BJ (cell line): ENCODE data around the gene PTK6. TPM values are rescaled to one million over a fixed set of nuclear protein-coding genes. Genes with fewer than 3 reads are reported as not detected.

Source experiments
- CTCF ChIA-PET: fragments of 350-600 bp; formaldehyde crosslinking; extraction: SDS; loops from one replicate; lab custom pipeline; 2021; ENCODE audit warnings: antibody characterized with exemption, inconsistent platforms; lab: Yijun Ruan, JAX
- POLR2A ChIA-PET: fragments of 300-600 bp; sonication (Branson Sonifier 250); formaldehyde crosslinking; extraction: SDS; loops from one replicate; lab custom pipeline; 2021; ENCODE audit warnings: antibody characterized with exemption; lab: Charles Lee
- DNase-seq: peaks from one replicate; pipeline ENCODE4 v3.0.0-alpha.2; 2011; ENCODE audit warnings: low read depth
- H3K27me3 ChIP-seq: 2 replicates; pipeline ENCODE4 v1.6.0; 2011; ENCODE audit warnings: low read length; ENCODE audit not compliant: control insufficient read depth, insufficient read depth
- H3K36me3 ChIP-seq: 2 replicates; pipeline ENCODE4 v1.5.1; 2011; ENCODE audit warnings: low read length; ENCODE audit not compliant: control insufficient read depth, insufficient read depth
- H3K4me3 ChIP-seq: 2 replicates; pipeline ENCODE4 v1.5.1; 2011; ENCODE audit warnings: low read depth, mild to moderate bottlenecking, control low read depth, low read length
- polyA plus RNA-seq: library from polyadenylated mRNA; depleted of rRNA; stranded (reverse); fragments of >200 nt; gene quantifications from 2 replicates; pipeline ENCODE4 v1.2.3, GENCODE V29; 2011
- TF ChIP-seq, protein P1 (sequence below): IDR thresholded peaks from 2 replicates; pipeline ENCODE4 v1.5.1; 2011; ENCODE audit warnings: low read depth, mild to moderate bottlenecking, control low read depth, inconsistent platforms, low read length, moderate library complexity; ENCODE audit not compliant: insufficient read depth

The PTK6 gene
- polyA plus RNA-seq, 1 experiment = 0.05 TPM

DNA sequence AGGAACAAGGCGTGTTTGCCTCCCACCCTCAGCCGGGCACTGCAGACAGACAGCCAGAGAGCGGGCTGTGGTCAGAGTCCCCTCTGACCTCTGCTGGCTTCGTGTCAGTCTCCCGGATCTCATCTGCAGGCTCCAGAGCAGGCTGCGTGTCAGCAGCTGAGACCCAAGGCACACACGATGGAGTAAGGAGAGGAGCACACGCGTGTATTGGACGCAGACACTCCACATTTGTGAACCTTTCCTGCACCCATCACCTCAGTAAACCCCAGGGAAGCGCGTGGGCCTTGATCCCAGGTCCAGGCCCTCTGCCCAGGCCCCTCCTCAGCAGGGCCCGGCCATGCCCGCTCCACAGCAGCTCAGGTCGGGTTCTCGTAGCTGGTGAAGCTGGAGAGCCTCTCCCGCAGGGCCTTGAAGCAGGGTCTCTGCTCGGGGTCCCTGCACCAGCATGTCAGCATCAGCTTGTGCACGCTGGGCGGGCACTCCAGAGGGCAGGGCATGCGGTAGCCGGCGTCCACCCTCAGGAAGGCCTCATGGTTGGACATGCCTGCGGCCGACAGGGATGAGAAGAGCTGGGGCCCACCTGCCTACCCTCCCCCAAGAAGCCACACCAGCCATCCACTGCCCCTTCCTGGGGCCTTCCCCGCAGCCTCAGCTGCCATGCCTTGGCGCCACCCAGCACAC lies 7.9 kb downstream of the PTK6 start:
- no peak for DNase-seq
- POLR2A ChIA-PET = no interaction called here

GRCh38 chr20:63527184-63527583 lies 10.0 kb downstream of the PTK6 start:
- Histone ChIP-seq H3K27me3 (peaks cover 1% of the 10 kb centered on the region; the same call in 1 of the 2 replicates), H3K4me3 (no peak overlapping the region), H3K36me3 (peaks cover 10% of the 10 kb centered on the region)
- ChIA-PET CTCF (interaction anchor here (1.0 kb wide), 1 partner anchor 10 kb away, joined by 6 read pairs; the partner anchor contains the start of gene PTK6), POLR2A (no interaction called here)
- TF ChIP-seq, protein P1, sequence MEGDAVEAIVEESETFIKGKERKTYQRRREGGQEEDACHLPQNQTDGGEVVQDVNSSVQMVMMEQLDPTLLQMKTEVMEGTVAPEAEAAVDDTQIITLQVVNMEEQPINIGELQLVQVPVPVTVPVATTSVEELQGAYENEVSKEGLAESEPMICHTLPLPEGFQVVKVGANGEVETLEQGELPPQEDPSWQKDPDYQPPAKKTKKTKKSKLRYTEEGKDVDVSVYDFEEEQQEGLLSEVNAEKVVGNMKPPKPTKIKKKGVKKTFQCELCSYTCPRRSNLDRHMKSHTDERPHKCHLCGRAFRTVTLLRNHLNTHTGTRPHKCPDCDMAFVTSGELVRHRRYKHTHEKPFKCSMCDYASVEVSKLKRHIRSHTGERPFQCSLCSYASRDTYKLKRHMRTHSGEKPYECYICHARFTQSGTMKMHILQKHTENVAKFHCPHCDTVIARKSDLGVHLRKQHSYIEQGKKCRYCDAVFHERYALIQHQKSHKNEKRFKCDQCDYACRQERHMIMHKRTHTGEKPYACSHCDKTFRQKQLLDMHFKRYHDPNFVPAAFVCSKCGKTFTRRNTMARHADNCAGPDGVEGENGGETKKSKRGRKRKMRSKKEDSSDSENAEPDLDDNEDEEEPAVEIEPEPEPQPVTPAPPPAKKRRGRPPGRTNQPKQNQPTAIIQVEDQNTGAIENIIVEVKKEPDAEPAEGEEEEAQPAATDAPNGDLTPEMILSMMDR = no peak
- DNase-seq = no peak

More for the DNA sequence above, 7.9 kb downstream of the PTK6 start:
- Histone ChIP-seq H3K27me3 (peaks cover 2% of the 10 kb centered on the region; the same call in 1 of the 2 replicates), H3K36me3 (no peaks in the 10 kb centered on the region), H3K4me3 (no peak overlapping the region)
- CTCF ChIA-PET = interaction anchor here (1.7 kb wide), 1 partner anchor 8 kb away, joined by 5 read pairs; the partner anchor contains the start of gene PTK6
- TF ChIP-seq, protein P1 = no peak

DNA sequence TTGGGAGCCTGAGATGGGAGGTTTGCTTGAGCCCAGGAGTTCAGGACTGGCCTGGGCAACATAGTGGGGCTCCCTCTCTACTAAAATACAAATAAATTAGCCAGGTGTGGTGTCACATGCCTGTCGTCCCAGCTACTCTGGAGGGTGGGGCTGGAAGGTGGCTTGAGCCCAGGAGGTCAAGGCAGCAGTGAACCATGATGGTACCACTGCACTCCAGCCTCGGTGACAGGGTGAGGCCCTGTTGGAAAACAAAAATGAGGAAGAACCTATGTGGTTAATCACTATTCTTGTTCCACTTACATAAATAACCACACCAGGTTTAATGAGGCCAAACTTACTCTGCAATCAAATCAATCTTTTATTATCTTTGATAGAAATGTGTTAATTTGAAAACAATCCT lies 11.2 kb downstream of the PTK6 start:
- H3K4me3 ChIP-seq = no peak overlapping the region
- POLR2A ChIA-PET = no interaction called here
- no peak for DNase-seq
- CTCF ChIA-PET = interaction anchor here (0.6 kb wide), 1 partner anchor 49 kb away, joined by 3 read pairs; no protein-coding TSS in a partner anchor
- TF ChIP-seq, protein P1 = no peak
- H3K27me3 ChIP-seq = no peaks in the 10 kb centered on the region
- peaks cover 13% of the 10 kb centered on the region for H3K36me3 ChIP-seq

- H3K4me3 ChIP-seq = no peak overlapping the region
- no peak for DNase-seq
- TF ChIP-seq, protein P1 = no peak
- H3K36me3 ChIP-seq = peaks cover 13% of the 10 kb centered on the region
- POLR2A ChIA-PET = no interaction called here
- no peaks in the 10 kb centered on the region for H3K27me3 ChIP-seq
- CTCF ChIA-PET = no interaction called here
These were observed 12.0 kb downstream of the PTK6 start for GRCh38 chr20:63525185-63525584.

- DNase-seq = no peak
- ChIA-PET CTCF (interaction anchor here (0.6 to 2.6 kb wide), 4 partner anchors 8 to 159 kb away, joined by 3 to 10 read pairs (median 6); partner anchors contain the start of gene PTK6), POLR2A (no interaction called here)
- Histone ChIP-seq H3K27me3 (no peaks in the 10 kb centered on the region), H3K4me3 (no peak overlapping the region), H3K36me3 (peaks cover 13% of the 10 kb centered on the region)
- TF ChIP-seq, protein P1 = no peak
These were observed 14.1 kb downstream of the PTK6 start for GRCh38 chr20:63522981-63523611.
